Fibroblast of gingiva (primary cell): Measurements from ENCODE around the gene CXCL17.
"Not testable (repeated sequence)": the region's sequence is repeated elsewhere in the genome, so short reads cannot be mapped to it uniquely, and the experiment has no call there.

Source experiments
- DNase-seq: peaks from one replicate; pipeline ENCODE4 v3.0.0-alpha.2; 2011; ENCODE audit warnings: low read depth

CXCL17 gene

GRCh38 chr19:42442833-42443232 lies at the start of gene CXCL17:
Gene CXCL17 (minus strand): TSS chr19:42442946. CDS start chr19:42442832, 114 bp downstream.
- no peak for DNase-seq

GRCh38 chr19:42488783-42489521 lies 46.2 kb upstream of the CXCL17 start:
- no peak for DNase-seq

- DNase-seq = no peak
Observed at GRCh38 chr19:42487798-42488178, 45.0 kb upstream of the CXCL17 start.

GRCh38 chr19:42487032-42487797 lies 44.5 kb upstream of the CXCL17 start:
- no peak for DNase-seq

- not testable (repeated sequence) for DNase-seq
Observed at GRCh38 chr19:42485036-42485435, 42.3 kb upstream of the CXCL17 start.

GRCh38 chr19:42480335-42481095 lies 37.8 kb upstream of the CXCL17 start:
- DNase-seq = peak; percentile 45

GRCh38 chr19:42479736-42480135 lies 37.0 kb upstream of the CXCL17 start:
- DNase-seq = no peak

- no peak for DNase-seq
Observed at GRCh38 chr19:42478765-42479311, 36.1 kb upstream of the CXCL17 start.

- DNase-seq = no peak
Observed at GRCh38 chr19:42477933-42478332, 35.2 kb upstream of the CXCL17 start.

GRCh38 chr19:42477117-42477516 lies 34.4 kb upstream of the CXCL17 start:
- DNase-seq = no peak

GRCh38 chr19:42475366-42475765 lies 32.6 kb upstream of the CXCL17 start:
- DNase-seq = no peak

- no peak for DNase-seq
Observed at GRCh38 chr19:42474743-42475142, 32.0 kb upstream of the CXCL17 start.

- no peak for DNase-seq
Observed at GRCh38 chr19:42473686-42474085, 30.9 kb upstream of the CXCL17 start.

- DNase-seq = no peak
Observed at GRCh38 chr19:42472402-42473147, 29.8 kb upstream of the CXCL17 start.

- peak; percentile 40 for DNase-seq
Observed at GRCh38 chr19:42471554-42472249, 29.0 kb upstream of the CXCL17 start.

GRCh38 chr19:42469311-42470235 lies 26.8 kb upstream of the CXCL17 start:
- no peak for DNase-seq

GRCh38 chr19:42468273-42468796 lies 25.6 kb upstream of the CXCL17 start:
- peak; percentile 79 for DNase-seq

- DNase-seq = no peak
Observed at GRCh38 chr19:42467183-42467760, 24.5 kb upstream of the CXCL17 start.

GRCh38 chr19:42466521-42467182 lies 23.9 kb upstream of the CXCL17 start:
- DNase-seq = peak; percentile 18
